Globus pallidus (tissue), 1 donor: Measurements from ENCODE around the gene PIK3R1.

Experiments
- DNase-seq: peaks from one replicate; pipeline ENCODE4 v3.0.0-alpha.2; 2015; ENCODE audit warnings: low spot score

The PIK3R1 gene

DNA sequence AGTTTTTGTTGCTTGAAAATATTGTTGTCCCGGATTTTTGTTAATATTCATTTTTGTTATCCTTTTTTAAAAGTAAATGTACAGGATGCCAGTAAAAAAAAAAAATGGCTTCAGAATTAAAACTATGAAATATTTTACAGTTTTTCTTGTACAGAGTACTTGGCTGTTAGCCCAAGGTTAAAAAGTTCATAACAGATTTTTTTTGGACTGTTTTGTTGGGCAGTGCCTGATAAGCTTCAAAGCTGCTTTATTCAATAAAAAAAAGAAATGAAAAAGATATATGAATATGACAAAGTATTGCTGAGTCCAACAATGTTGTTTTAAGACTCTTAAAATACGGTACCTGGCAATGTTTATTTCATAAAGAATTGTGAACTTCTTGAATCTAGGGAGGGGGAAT lies 82.9 kb downstream of the PIK3R1 start:
- DNase-seq = no peak

DNA sequence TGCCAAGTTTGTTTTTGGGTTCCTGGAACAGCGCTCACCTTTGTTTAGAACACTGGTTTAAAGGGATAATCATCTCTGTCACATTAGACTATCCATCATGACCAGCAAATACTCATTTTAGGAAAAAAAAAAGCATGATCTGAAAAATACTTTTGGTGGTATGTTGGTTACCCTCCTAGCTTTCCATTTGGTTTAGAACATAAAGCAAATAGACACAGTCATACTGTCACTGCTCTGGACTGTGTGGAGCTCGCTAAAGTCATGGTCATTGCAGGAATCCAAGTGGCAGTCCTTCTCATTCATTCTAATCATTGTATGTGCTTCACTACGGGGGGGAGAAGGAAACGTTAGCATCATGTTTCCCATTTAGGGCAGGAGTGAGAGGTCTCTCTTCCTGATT lies 83.5 kb downstream of the PIK3R1 start:
- no peak for DNase-seq

DNA sequence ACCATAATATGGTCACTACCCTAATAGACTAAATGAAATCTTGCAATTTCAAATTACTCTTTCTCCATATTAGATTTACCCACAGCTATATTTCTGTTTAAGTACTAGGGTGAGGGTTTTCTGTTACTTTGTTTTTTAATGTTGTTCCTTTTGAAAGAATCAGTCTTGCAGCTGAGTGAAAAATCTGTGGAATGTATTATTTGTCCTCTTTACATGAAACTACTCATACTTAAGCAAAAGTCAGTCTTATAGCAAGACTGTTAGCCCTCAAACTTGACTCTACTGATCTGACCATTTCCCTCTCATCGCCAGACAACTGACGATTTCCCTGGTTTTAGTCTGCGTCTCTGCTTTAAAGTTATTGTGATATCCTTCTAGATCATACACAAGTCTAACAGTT lies 84.0 kb downstream of the PIK3R1 start:
- no peak for DNase-seq

- no peak for DNase-seq
Observed at GRCh38 chr5:68303038-68303738, 87.6 kb downstream of the PIK3R1 start.

DNA sequence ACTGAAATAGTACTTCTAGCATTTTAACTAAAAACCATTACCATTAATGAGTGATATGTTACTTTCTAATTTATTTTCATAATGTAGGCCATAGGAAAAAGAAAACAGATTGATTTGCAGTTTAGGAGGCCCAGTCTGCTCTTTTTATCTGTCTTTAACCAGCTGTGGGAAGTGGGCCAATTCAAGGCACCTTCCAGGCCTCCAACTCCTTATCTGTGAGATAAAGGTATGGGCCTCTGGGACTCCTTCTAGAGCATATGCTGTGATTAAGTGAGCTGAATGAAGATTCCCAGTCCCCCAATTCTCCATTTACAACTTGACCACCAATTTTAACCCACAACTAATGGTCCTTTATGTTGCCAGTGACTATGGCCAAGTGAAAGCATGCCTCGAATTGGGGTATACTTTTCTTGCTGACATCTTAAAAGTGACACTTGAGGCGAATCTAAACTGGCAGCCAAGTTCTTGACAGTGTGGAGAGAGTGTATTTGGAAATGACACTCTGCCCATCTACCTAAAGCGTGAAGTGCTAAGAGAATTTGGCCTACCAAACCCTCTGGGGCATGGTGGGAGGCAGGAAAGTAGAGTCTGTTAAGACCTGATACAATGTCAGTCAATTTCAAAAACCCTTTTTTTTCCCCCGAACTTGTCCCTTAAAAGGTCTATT lies 88.3 kb downstream of the PIK3R1 start:
- DNase-seq = no peak

- no peak for DNase-seq
Observed at GRCh38 chr5:68304421-68305052, 89.0 kb downstream of the PIK3R1 start.

DNA sequence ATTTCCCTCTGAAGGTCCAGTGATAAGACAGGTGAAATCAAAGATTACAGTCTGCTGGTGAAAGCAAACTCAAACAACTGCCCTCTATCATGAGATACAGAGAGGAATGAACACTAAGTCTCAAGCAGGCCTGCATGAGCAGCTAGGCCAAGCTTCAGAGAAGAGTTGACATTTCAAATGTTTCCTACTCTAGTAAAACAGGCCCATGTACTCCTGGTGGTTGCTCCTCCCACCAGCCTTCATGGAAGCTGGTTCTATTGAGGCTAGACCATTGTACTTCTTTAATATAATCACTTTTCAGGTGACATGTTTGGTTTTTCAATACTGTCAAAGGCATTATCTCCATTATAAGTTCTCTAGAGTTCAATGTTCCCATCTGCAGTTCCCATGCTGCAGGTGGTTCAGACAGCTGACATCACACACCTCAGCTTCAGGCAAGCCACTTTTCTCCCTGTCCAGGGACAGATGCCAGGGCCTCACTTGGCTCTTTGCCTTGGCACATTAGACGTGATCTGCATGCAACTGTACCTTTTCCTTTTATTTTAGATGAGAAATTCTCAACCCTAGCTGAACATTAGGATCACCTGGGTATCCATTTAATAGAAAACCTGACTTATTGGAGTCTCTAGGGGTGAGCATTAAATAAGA lies 89.8 kb downstream of the PIK3R1 start:
- DNase-seq = no peak

- no peak for DNase-seq
Observed at GRCh38 chr5:68306361-68307014, 90.9 kb downstream of the PIK3R1 start.

DNA sequence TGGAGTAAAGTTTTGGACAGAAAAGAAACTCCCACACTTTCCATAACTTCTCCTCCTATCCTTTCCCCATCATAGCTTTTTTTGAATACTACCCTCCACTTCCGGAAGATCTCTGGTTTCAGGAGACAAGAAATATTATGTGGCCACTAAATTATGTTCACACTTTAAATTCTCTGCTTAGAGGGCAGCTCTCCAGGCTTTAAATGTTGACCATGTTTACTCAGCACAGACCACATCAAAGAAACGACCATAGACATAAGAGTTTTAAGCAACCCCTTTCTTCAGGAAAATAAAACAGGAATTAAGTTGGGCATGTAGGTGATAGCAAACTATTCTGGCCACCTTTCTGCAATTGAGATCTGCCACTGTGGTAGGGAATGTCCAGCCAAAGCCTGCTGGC lies 97.8 kb downstream of the PIK3R1 start:
- DNase-seq = no peak

DNA sequence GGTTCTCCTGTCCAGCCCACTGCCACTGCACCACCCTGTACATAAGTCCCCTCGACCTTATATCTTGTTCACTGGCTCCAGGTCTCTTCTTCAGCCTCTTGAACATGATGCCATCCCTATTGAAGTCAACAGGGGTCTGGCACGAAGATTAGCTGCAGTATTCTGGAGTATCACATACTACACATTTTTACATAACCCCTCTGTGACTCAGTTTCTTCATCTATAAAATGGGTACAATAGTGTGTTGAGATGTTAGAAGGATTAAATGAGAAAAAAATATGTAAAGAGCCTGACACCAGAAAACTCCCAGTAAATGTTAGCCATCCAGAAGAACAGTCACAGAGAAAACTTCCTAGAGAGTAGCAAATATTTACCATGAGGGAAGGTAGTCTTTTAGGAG lies 98.9 kb downstream of the PIK3R1 start:
- no peak for DNase-seq

DNA sequence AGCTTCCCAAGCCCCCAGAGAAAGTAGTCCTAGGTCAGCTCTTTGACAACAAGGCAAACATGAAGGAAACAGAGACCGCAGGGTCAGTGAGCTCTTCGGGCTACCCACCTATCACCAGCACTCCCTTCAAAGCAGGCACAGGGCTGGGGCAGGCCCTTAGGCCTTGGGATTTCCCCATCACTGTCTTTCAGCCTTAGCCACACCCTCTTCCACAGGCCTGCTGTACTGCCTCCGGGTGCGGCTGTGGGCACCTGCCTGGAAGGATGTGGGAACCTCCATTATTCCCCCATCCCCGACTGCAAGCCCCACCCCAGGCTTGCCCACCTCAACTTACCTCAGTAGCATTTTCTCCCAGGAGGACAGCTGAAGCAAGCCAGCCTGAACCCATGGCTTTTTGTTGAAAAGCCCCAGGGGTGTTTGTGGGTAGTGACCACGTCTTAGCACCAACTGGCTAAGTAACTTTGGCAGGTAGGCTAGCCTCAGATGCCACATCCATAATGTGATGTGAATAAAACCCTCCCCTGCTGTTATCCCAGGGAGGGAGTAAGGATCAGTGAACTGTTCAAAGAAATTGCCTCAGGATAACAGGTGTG lies 100.2 kb downstream of the PIK3R1 start:
- DNase-seq = no peak

GRCh38 chr5:68316469-68316868 lies 100.9 kb downstream of the PIK3R1 start:
- DNase-seq = no peak

DNA sequence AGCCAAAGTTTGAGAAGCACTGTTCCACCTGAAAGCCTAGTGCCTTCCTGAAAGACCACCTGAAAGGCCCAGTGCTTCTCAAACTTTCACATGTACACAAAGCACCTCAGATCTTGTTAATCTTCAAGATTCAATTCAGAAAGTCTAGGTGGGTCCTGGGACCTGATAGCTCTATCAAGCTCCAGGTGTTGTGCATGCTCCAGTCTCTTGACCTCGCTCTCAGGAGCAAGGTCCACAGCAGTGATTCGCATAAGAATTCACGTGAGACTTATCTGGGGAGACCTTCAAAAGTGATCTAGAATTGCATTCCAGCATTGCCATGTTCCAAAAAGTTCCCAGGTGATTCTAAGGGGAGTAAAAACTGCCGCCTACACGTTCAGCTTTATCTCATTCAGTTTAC lies 102.1 kb downstream of the PIK3R1 start:
- DNase-seq = no peak

DNA sequence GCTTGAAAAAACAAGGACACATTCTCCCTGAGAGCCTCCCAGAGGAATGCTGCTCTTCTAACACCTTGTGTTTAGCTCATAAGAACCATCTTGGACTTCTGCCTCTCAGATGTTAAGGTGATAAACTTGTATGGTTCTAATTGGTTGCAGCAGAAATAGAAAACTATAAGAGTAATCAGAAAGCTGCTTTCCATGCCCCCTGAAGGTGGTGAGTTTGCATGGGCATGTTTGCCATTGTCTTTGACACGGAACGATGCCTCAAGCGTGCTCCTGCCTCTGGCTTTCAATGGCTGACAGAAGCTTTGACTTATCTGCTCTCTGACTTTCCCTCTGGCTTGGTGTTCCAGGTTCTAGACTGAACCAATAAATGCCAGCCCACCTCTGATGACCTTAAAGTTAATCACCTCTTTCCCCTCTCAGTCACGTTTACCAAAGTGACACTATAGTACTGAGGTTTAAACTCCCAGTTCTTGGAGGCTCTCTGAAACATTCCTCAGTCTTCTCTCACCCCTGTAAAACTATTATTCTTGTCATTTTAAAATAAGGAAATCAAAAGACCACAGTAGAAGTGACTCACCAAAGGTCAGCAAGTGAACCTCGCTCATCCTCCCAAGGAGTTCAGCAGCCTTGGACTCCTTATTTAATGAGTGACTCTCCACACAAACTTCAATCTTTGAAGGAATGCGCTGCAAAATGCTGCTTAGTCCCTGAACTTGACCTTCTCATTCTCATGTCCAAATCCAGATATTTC lies 103.6 kb downstream of the PIK3R1 start:
- DNase-seq = no peak

- DNase-seq = no peak
Observed at GRCh38 chr5:68319706-68320412, 104.3 kb downstream of the PIK3R1 start.

GRCh38 chr5:68320413-68320986 lies 104.9 kb downstream of the PIK3R1 start:
- no peak for DNase-seq

DNA sequence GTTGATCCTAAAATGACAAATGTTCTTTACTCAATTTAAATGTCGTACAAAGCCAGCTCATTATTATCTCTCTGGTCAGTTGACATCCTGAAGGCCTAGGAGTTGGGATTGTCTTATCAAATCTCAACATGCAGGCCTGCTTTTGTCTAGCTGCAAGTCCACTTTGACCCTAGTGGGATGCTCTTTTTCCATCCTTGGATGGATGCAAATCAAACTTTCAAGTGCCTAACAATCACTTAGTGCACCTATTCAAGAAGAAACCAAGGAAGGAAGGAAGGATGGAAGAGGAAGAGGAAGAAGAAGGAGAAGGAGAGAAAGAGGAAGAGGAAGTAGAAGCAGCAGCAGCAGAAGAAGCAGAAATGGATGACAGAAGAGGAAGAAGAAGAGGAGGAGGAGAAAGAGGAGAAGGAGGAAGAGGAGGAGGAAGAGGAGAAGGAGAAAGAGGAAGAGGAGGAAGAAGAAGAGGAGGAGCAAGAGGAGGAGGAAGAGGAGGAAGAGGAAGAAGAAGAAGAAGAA lies 109.6 kb downstream of the PIK3R1 start:
- DNase-seq = no peak

- DNase-seq = no peak
Observed at GRCh38 chr5:68329554-68330255, 114.1 kb downstream of the PIK3R1 start.

DNA sequence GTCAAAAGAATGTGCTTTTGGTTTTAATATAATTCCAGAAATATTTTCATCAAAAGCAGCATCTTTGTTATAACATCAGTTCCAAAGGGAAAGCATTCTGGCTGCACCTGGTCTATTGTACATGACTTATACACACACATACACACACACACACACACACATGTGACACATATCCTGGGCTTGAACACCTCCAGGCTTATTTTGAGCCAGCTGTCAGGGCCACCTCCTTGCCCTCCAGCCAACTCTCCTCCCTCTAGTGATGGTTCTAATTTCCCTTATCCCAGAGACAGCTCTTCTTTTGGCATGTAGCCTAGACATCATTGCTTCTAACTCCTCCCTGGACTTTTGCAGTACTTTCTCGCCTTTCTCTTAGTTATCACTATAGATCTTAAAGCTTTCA lies 115.0 kb downstream of the PIK3R1 start:
- no peak for DNase-seq
